ENCODE results near the gene CCAR1. TPM values are rescaled to one million over a fixed set of nuclear protein-coding genes. Genes with fewer than 3 reads are reported as not detected.

The CCAR1 gene
- total and polyA plus RNA-seq, 2 of the 4 experiments (the other 2 are of a cell fraction), result 35.1 to 60.8 TPM

- no TSS peak for BruUV-seq (replicated peaks)
- WGBS, 2 experiments (ENCODE audit: extremely low coverage in 2 of 2, insufficient read length in 1 of 2), result no CpG with 5 or more reads among the region's 9 CpGs
- Histone ChIP-seq H3K27me3 (ENCODE audit: control insufficient read depth, insufficient read depth, low read length) (no peaks in the 10 kb centered on the region), H2AK9ac (replicated peaks; ENCODE audit: low read depth, low read length, poor library complexity) (no peak overlapping the region), H2AK5ac (ENCODE audit: low read depth, low read length) (no peak overlapping the region), H3K79me1 (ENCODE audit: low read depth in 1 of 2, low read length in 2 of 2) (peaks cover 23 to 68% of the 10 kb centered on the region in 2 experiments; a peak in 3 of 4 replicates), H3K4me3 (ENCODE audit: insufficient read depth, low read depth, low read length) (no peak overlapping the region), H3K56ac (ENCODE audit: extremely low read depth, insufficient read depth, low read length) (no peak overlapping the region), H3K18ac (ENCODE audit: low read depth, low read length) (no peak overlapping the region), H2BK20ac (ENCODE audit: low read depth, low read length) (no peak overlapping the region), H3K27ac (ENCODE audit: insufficient read depth, low read length) (no peak overlapping the region), H3K4me2 (ENCODE audit: low read depth, low read length) (no peak overlapping the region), H3K14ac (replicated peaks; ENCODE audit: low read depth, low read length) (no peak overlapping the region), H3K36me3 (ENCODE audit: control insufficient read depth, insufficient read depth, low read length) (peaks cover 60% of the 10 kb centered on the region), H3K9me1 (ENCODE audit: insufficient read depth, low read length) (no peaks in the 10 kb centered on the region), H2BK15ac (ENCODE audit: low read depth, low read length) (no peak overlapping the region), H2BK120ac (ENCODE audit: low read depth, low read length) (no peak overlapping the region), H4K8ac (ENCODE audit: low read depth in 2 of 2, low read length in 2 of 2) (no peak overlapping the region), H2BK5ac (ENCODE audit: low read depth, low read length, poor library complexity, severe bottlenecking) (no peak overlapping the region), H4K5ac (ENCODE audit: low read depth, low read length) (no peak overlapping the region), H3K9me3 (ENCODE audit: control insufficient read depth, insufficient read depth, low read length) (no peaks in the 10 kb centered on the region), H3K4me1 (ENCODE audit: control insufficient read depth, insufficient read depth, low read length) (no peaks in the 10 kb centered on the region), H3K23ac (ENCODE audit: low read depth, low read length) (no peak overlapping the region), H4K91ac (ENCODE audit: insufficient read depth, low read depth, low read length) (no peak overlapping the region), H3K9ac (ENCODE audit: low read depth, low read length) (no peak overlapping the region), H4K20me1 (ENCODE audit: insufficient read depth, low read length) (peaks cover 4% of the 10 kb centered on the region), H3K4ac (ENCODE audit: low read depth, low read length) (no peak overlapping the region), H2AFZ (replicated peaks; ENCODE audit: low read length, poor library complexity) (no peak overlapping the region)
- ChIA-PET CTCF (no interaction called here), POLR2A (ENCODE audit: unreplicated experiment) (interaction anchor here (0.6 to 1.0 kb wide), 2 partner anchors 11 to 74 kb away, joined by 3 to 7 read pairs; no protein-coding TSS in a partner anchor)
- no peak for TF ChIP-seq ELK1 (IDR thresholded peaks at IDR 0.05; ENCODE audit: borderline replicate concordance, low read depth, low read length)
- TF ChIP-seq CTCF (conservative IDR thresholded peaks at IDR 0.05; ENCODE audit: low read depth, low read length), result no peak
- TF ChIP-seq CHD1 (IDR thresholded peaks at IDR 0.05; ENCODE audit: low read depth, low read length), result no peak
- no peak for TF ChIP-seq SMC3 (IDR thresholded peaks at IDR 0.05; ENCODE audit: low read depth, low read length)
- no peak for TF ChIP-seq CEBPB (IDR thresholded peaks at IDR 0.05; ENCODE audit: low read depth, low read length)
- no peak for TF ChIP-seq RFX5 (IDR thresholded peaks at IDR 0.05; ENCODE audit: low read depth, low read length)
- no peak for TF ChIP-seq BHLHE40 (IDR thresholded peaks at IDR 0.05; ENCODE audit: low read depth, low read length)
- no peak for TF ChIP-seq USF2 (IDR thresholded peaks at IDR 0.05; ENCODE audit: low read depth, low read length)
- TF ChIP-seq FOS (IDR thresholded peaks at IDR 0.05; ENCODE audit: low read depth, low read length), result no peak
- intact Hi-C loops (cut with micrococcal nuclease), result loop anchor here (5.0 kb wide), 1 partner anchor 35 kb away; no protein-coding TSS in a partner anchor
- dilution Hi-C loops (cut with HindIII; ENCODE audit: low sequenced_read_pairs, unreplicated experiment), result no loop called here
- no peak for ATAC-seq (ENCODE audit: low read depth)
- no peak for DNase-seq
- in situ Hi-C loops (cut with MboI; ENCODE audit: low sequenced_read_pairs), result no loop called here
These were observed 6.1 kb downstream of the CCAR1 start for GRCh38 chr10:68727146-68727545.

All from IMR-90 (cell line).